ENCODE data around the gene NOS1AP.

Gene NOS1AP

DNA sequence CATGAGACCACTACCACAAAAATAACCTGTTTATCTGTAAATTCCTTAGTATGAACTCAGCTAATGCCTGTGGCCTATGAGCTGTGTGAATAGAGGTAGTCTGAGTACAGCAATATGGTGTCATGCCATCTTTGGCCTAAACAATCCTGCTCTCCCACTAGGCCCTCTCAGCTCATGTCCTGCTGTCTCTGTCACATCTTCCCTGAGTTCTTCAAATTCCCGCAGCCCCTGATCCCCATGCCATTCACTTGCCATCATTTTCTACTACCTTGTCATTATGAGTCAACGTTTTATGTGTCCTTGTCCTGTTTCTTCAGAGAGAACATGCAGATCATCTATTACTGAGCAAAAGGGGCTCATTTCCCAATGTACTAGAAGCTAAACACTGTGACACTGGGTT, 181.6 kb downstream of the NOS1AP start:
- ChIA-PET CTCF (no interaction called here), POLR2A (interaction anchor here (1.0 kb wide), 1 partner anchor 502 kb away, joined by 4 read pairs; the partner anchor contains the start of gene DUSP12)
- TF ChIP-seq BHLHE40 (IDR thresholded peaks at IDR 0.05; ENCODE audit: borderline replicate concordance) (no peak), SP1 (IDR thresholded peaks at IDR 0.05) (no peak), LEF1 (IDR thresholded peaks at IDR 0.05; ENCODE audit: borderline replicate concordance) (no peak)
- no peak for DNase-seq (ENCODE audit: extremely low spot score)

DNA sequence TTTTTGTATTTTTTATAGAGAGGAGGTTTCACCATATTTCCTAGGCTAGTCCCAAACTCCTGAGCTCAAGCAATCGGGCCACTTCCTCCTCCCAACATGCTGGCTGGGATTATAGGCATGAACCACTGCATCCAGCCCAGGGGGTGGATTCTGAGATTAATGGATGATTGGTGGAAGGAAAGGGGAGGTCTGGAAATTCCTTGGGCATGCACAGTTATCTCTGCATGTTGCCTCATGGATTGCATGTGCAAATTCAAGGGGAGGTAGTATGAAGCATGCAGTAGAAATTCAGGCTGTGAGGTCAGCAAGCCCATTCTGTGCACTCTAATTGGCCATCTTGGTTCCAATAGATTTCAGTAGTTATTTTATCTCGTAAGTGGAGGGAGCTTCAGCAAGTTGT, 182.7 kb downstream of the NOS1AP start:
- TF ChIP-seq LEF1 (IDR thresholded peaks at IDR 0.05; ENCODE audit: borderline replicate concordance): no peak
- TF ChIP-seq ARNT (IDR thresholded peaks at IDR 0.05): no peak
- no peak for TF ChIP-seq L3MBTL2 (conservative IDR thresholded peaks at IDR 0.05)
- TF ChIP-seq FOXK2 (IDR thresholded peaks at IDR 0.05): no peak
- TF ChIP-seq HDGF (IDR thresholded peaks at IDR 0.05; ENCODE audit: borderline replicate concordance): no peak
- TF ChIP-seq SP1 (IDR thresholded peaks at IDR 0.05): no peak
- no peak for TF ChIP-seq TARDBP (IDR thresholded peaks at IDR 0.05)
- no peak for TF ChIP-seq FOXM1 (IDR thresholded peaks at IDR 0.05; ENCODE audit: borderline replicate concordance)
- TF ChIP-seq FOXA1 (IDR thresholded peaks at IDR 0.05): no peak
- no peak for TF ChIP-seq NFRKB (IDR thresholded peaks at IDR 0.05)
- no peak for TF ChIP-seq ELF4 (IDR thresholded peaks at IDR 0.05)
- no peak for TF ChIP-seq BHLHE40 (IDR thresholded peaks at IDR 0.05; ENCODE audit: borderline replicate concordance)
- TF ChIP-seq CTBP1 (IDR thresholded peaks at IDR 0.05; ENCODE audit: borderline replicate concordance): no peak
- no peak for DNase-seq (ENCODE audit: extremely low spot score)
- ChIA-PET POLR2A (no interaction called here), CTCF (no interaction called here)

DNA sequence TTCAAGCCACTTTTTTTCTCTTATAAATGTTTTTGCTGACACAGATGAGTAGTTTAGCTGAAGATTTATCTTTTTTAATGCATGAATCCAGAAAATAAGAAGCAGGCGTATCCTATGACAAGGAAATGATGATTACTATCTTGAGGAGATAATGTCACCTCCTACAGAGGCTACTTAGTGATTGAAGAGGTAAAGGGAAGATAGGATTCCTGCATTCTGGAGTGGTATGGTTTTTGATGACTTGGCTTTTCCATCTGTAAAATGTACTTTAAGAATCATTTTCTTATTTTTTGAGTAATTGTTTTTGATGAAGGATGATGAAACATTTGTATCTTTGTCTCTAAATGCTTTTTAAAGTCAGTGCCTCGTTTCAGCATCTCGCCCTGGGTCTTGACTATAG, 184.3 kb downstream of the NOS1AP start:
- no peak for TF ChIP-seq SUZ12 (IDR thresholded peaks at IDR 0.05)
- TF ChIP-seq, protein P1, sequence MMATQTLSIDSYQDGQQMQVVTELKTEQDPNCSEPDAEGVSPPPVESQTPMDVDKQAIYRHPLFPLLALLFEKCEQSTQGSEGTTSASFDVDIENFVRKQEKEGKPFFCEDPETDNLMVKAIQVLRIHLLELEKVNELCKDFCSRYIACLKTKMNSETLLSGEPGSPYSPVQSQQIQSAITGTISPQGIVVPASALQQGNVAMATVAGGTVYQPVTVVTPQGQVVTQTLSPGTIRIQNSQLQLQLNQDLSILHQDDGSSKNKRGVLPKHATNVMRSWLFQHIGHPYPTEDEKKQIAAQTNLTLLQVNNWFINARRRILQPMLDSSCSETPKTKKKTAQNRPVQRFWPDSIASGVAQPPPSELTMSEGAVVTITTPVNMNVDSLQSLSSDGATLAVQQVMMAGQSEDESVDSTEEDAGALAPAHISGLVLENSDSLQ (IDR thresholded peaks at IDR 0.05): no peak
- no peak for TF ChIP-seq FOXM1 (IDR thresholded peaks at IDR 0.05; ENCODE audit: borderline replicate concordance)
- no peak for TF ChIP-seq FOXA1 (IDR thresholded peaks at IDR 0.05)
- no peak for TF ChIP-seq SP1 (IDR thresholded peaks at IDR 0.05)
- no peak for TF ChIP-seq L3MBTL2 (conservative IDR thresholded peaks at IDR 0.05)
- TF ChIP-seq ZNF384 (IDR thresholded peaks at IDR 0.05): no peak
- no peak for TF ChIP-seq TARDBP (IDR thresholded peaks at IDR 0.05)
- TF ChIP-seq ELF4 (IDR thresholded peaks at IDR 0.05): no peak
- no peak for TF ChIP-seq NFRKB (IDR thresholded peaks at IDR 0.05)
- TF ChIP-seq FOXK2 (IDR thresholded peaks at IDR 0.05): no peak
- no peak for TF ChIP-seq BHLHE40 (IDR thresholded peaks at IDR 0.05; ENCODE audit: borderline replicate concordance)
- ChIA-PET CTCF (no interaction called here), POLR2A (interaction anchor here (1.0 kb wide), 1 partner anchor 16 kb away, joined by 4 read pairs; no protein-coding TSS in a partner anchor)
- DNase-seq (ENCODE audit: extremely low spot score): no peak

DNA sequence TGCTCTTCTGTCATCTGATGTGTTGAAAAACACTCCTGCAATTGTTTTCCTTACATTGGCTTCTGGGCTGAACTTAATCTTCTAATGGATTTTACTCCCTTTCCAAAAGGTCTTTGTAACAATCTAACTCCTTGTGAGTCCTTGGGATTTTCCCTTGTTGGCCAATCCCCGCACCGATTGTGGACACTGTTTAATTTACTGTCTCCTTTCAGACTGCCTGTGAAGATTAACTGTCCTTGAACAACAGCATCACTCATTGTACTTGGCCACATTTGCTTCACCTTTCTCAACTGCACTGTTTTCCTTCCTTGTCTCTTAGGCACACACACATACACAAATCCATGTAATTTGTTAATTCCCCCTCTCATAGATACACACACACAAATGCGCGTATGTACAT, 186.8 kb downstream of the NOS1AP start:
- ChIA-PET POLR2A (no interaction called here), CTCF (no interaction called here)
- TF ChIP-seq HDGF (IDR thresholded peaks at IDR 0.05; ENCODE audit: borderline replicate concordance): no peak
- TF ChIP-seq, protein P1 (IDR thresholded peaks at IDR 0.05): no peak
- no peak for TF ChIP-seq L3MBTL2 (conservative IDR thresholded peaks at IDR 0.05)
- no peak for TF ChIP-seq FOXK2 (IDR thresholded peaks at IDR 0.05)
- TF ChIP-seq SP1 (IDR thresholded peaks at IDR 0.05): no peak
- TF ChIP-seq NFRKB (IDR thresholded peaks at IDR 0.05): no peak
- no peak for TF ChIP-seq FOXA1 (IDR thresholded peaks at IDR 0.05)
- no peak for TF ChIP-seq ELF4 (IDR thresholded peaks at IDR 0.05)
- no peak for TF ChIP-seq SUZ12 (IDR thresholded peaks at IDR 0.05)
- no peak for TF ChIP-seq LEF1 (IDR thresholded peaks at IDR 0.05; ENCODE audit: borderline replicate concordance)
- no peak for TF ChIP-seq BHLHE40 (IDR thresholded peaks at IDR 0.05; ENCODE audit: borderline replicate concordance)
- no peak for TF ChIP-seq FOXM1 (IDR thresholded peaks at IDR 0.05; ENCODE audit: borderline replicate concordance)
- no peak for TF ChIP-seq CTBP1 (IDR thresholded peaks at IDR 0.05; ENCODE audit: borderline replicate concordance)
- TF ChIP-seq ZNF384 (IDR thresholded peaks at IDR 0.05): no peak
- TF ChIP-seq TARDBP (IDR thresholded peaks at IDR 0.05): no peak
- no peak for TF ChIP-seq ARNT (IDR thresholded peaks at IDR 0.05)
- no peak for DNase-seq (ENCODE audit: extremely low spot score)

DNA sequence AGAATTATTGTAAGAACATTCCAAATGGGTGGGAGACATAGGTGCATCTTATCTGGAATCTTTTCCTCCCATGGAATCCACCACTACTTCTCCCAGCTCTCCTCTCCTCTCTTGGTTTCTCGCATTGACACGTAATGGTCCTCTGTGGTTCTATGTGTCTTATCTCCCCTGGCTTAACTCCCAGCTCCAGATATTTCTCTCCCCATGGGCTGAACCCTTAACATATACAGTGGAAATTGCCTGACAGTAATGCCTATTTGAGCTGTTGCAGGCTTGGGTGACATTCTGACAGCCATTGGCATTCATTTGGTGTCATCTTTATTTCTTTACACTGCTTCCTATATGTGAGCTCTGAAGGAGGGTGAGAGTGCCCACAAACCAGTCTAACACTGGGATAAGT, 188.9 kb downstream of the NOS1AP start:
- TF ChIP-seq CTBP1 (IDR thresholded peaks at IDR 0.05; ENCODE audit: borderline replicate concordance) (no peak), NFRKB (IDR thresholded peaks at IDR 0.05) (no peak), SUZ12 (IDR thresholded peaks at IDR 0.05) (no peak), LEF1 (IDR thresholded peaks at IDR 0.05; ENCODE audit: borderline replicate concordance) (no peak), TARDBP (IDR thresholded peaks at IDR 0.05) (no peak)
- TF ChIP-seq, protein P1 (IDR thresholded peaks at IDR 0.05): no peak
- ChIA-PET POLR2A (no interaction called here), CTCF (interaction anchor here (1.0 kb wide), 1 partner anchor 220 kb away, joined by 4 read pairs; no protein-coding TSS in a partner anchor)
- DNase-seq (ENCODE audit: extremely low spot score): no peak

DNA sequence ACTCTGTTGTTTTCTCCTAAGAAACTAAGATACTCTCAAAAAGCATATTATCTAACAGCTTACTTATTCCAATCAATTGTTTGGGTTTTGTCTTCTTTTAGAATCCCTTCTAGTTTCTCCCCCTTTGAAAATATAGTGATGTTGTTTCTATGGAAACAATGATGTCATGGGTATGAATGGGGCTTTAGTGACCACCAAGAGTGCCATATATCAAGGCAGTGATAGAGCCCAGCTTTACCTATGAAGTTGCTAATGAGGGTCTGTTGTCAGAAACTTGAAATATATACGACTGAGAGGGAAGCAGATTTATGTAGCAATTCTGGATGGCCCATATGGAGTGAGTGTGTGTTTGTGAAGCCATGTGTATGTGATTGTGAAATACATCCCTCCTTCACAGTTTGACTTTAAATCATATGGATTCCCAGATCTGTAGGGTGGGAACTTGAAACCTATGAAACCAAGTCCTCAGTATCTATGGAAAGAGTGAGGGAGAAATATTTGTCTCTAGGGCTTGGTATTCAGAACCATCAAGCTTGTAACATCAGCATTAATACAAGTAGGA, 190.5 kb downstream of the NOS1AP start:
- TF ChIP-seq FOXK2 (IDR thresholded peaks at IDR 0.05) (no peak), TARDBP (IDR thresholded peaks at IDR 0.05) (no peak), SUZ12 (IDR thresholded peaks at IDR 0.05) (no peak), FOXM1 (IDR thresholded peaks at IDR 0.05; ENCODE audit: borderline replicate concordance) (no peak)
- TF ChIP-seq, protein P1 (IDR thresholded peaks at IDR 0.05): peak; percentile 42; the same call in 1 of the 2 replicates
- CTCF ChIA-PET: no interaction called here

More for the DNA sequence above, 190.5 kb downstream of the NOS1AP start:
- no peak for DNase-seq (ENCODE audit: extremely low spot score)
- POLR2A ChIA-PET: no interaction called here
